ENCODE data around the gene TXNDC11. TPM values are rescaled to one million over a fixed set of nuclear protein-coding genes. Genes with fewer than 3 reads are reported as not detected.

The TXNDC11 gene
- polyA plus RNA-seq, 3 donors = 29.7 to 47.3 (median 35.5) TPM

GRCh38 chr16:11630046-11630767, 112.5 kb downstream of the TXNDC11 start:
- WGBS, 3 donors = 51 to 83% (median 74%) methylated on average over 12 of the region's 12 CpGs
- H3K27ac ChIP-seq (ENCODE audit: low read depth, low read length) = no peak overlapping the region

Other genes with a start within 250 kb of the TXNDC11 start
- gene LITAF, start 155.9 kb downstream of the TXNDC11 start, polyA plus RNA-seq = 100 to 1,000 TPM in 2 of 3 donors, 10 to 100 TPM in 1; 21.6 to 181 (median 148) TPM
- gene SNN, start 74.4 kb downstream of the TXNDC11 start, polyA plus RNA-seq = 10 to 100 TPM in 2 of 3 donors, 1 to 10 TPM in 1; 8.6 to 39.9 (median 33.2) TPM
- 10 to 100 TPM; 20.9 to 37.1 (median 23.4) TPM for gene ZC3H7A, start 54.4 kb upstream of the TXNDC11 start, polyA plus RNA-seq
- 100 to 1,000 TPM in 2 of 3 donors, 10 to 100 TPM in 1; 78.8 to 147 (median 103) TPM for gene RSL1D1, start 108.7 kb upstream of the TXNDC11 start, polyA plus RNA-seq
- 10 to 100 TPM; 28.7 to 65.8 (median 38.6) TPM for gene GSPT1, start 173.1 kb upstream of the TXNDC11 start, polyA plus RNA-seq
- gene NPIPB2, start 199.2 kb upstream of the TXNDC11 start, polyA plus RNA-seq = 1 to 10 TPM; 3.1 to 6.2 (median 5.6) TPM
- gene TNFRSF17, start 222.4 kb upstream of the TXNDC11 start, polyA plus RNA-seq = under 1 TPM in 1 of 3 donors, not detected in 2; 0.20 TPM
- 10 to 100 TPM in 1 of 3 donors, 1 to 10 TPM in 2; 1.7 to 11.2 (median 8.5) TPM for gene SNX29, start 233.9 kb upstream of the TXNDC11 start, polyA plus RNA-seq